Upper lobe of right lung (tissue), 1 donor: ENCODE measurements around the gene ZNF655. TPM values are rescaled to one million over a fixed set of nuclear protein-coding genes. Genes with fewer than 3 reads are reported as not detected.

Experiments
- ATAC-seq: fragments of 200-7000 bp; cut with Tn5 transposase; one replicate; pipeline ENCODE4 v1.9.1; 2020; ENCODE audit warnings: mild to moderate bottlenecking, moderate library complexity
- DNase-seq: peaks from one replicate; pipeline ENCODE4 v3.0.0-alpha.2; 2020
- H3K27ac ChIP-seq: fragments of 200-600 bp; one replicate; pipeline ENCODE4 v1.8.0; 2022
- H3K27me3 ChIP-seq: fragments of 200-600 bp; one replicate; pipeline ENCODE4 v1.8.0; 2022; ENCODE audit warnings: mild to moderate bottlenecking
- H3K36me3 ChIP-seq: fragments of 200-600 bp; one replicate; pipeline ENCODE4 v1.8.0; 2022
- H3K4me1 ChIP-seq: fragments of 200-600 bp; one replicate; pipeline ENCODE4 v1.8.0; 2022
- H3K4me3 ChIP-seq: fragments of 200-600 bp; one replicate; pipeline ENCODE4 v1.8.0; 2022; ENCODE audit warnings: mild to moderate bottlenecking
- H3K9me3 ChIP-seq: fragments of 200-600 bp; one replicate; pipeline ENCODE4 v1.8.0; 2022
- CTCF ChIP-seq: fragments of 200-600 bp; IDR thresholded peaks from one replicate; pipeline ENCODE4 v1.8.0; 2022; ENCODE audit warnings: antibody characterized with exemption
- intact Hi-C: fragments of 100-400 bp; cut with DNase I; formaldehyde crosslinking; loops from one replicate; pipeline ENCODE4 v1.11.0; 2022
- total RNA-seq: library from RNA; stranded (reverse); fragmentation: NEBNext Ultra II Directional; extraction: Animal tissue kit (Norgen Biotek cat#: 25700); gene quantifications from one replicate; pipeline ENCODE4 v1.2.1, GENCODE V29; 2021
- donor health status: DM: no; HTN: yes; CAD: no; lungs with severe emphysema.

ZNF655 gene
- total RNA-seq, 1 donor from 2014 or later, result 63.1 TPM

GRCh38 chr7:99551334-99551733 lies 7.1 kb upstream of the ZNF655 start:
- intact Hi-C loops, result no loop called here
- Histone ChIP-seq H3K4me3 (peak overlapping the region; percentile 93), H3K9me3 (no peaks in the 10 kb centered on the region), H3K4me1 (peaks cover 16% of the 10 kb centered on the region), H3K27me3 (no peaks in the 10 kb centered on the region), H3K36me3 (peaks cover 19% of the 10 kb centered on the region), H3K27ac (peak overlapping the region; percentile 91)
- TF ChIP-seq CTCF, result no peak
- DNase-seq (no peak), ATAC-seq (peak; percentile 13)

- H3K27ac ChIP-seq, result peak within 1 kb of the TSS; percentile 91
These were observed 6.5 kb upstream of the ZNF655 start, which contains the start of gene FAM200A for GRCh38 chr7:99551767-99552463. TSS of gene FAM200A (minus strand) at chr7:99552114. CDS start at chr7:99548407, 3,707 bp downstream.

GRCh38 chr7:99553039-99553438 lies 5.4 kb upstream of the ZNF655 start:
- peaks cover 22% of the 10 kb centered on the region for H3K36me3 ChIP-seq
- H3K27me3 ChIP-seq, result no peaks in the 10 kb centered on the region
- DNase-seq (no peak), ATAC-seq (no peak)
- intact Hi-C loops, result no loop called here
- no peak overlapping the region for H3K4me3 ChIP-seq
- no peak overlapping the region for H3K27ac ChIP-seq
- H3K4me1 ChIP-seq, result peaks cover 25% of the 10 kb centered on the region
- TF ChIP-seq CTCF, result no peak
- no peaks in the 10 kb centered on the region for H3K9me3 ChIP-seq

More at GRCh38 chr7:99551767-99552463, 6.5 kb upstream of the ZNF655 start, which contains the start of gene FAM200A:
- DNase-seq, result peak; percentile 95
- Histone ChIP-seq H3K27me3 (no peaks in the 10 kb centered on the region), H3K4me3 (peak within 1 kb of the TSS; percentile 93), H3K9me3 (no peaks in the 10 kb centered on the region), H3K4me1 (peaks cover 19% of the 10 kb centered on the region), H3K36me3 (peaks cover 25% of the 10 kb centered on the region)
- TF ChIP-seq CTCF, result no peak
- intact Hi-C loops, result no loop called here
- peak; percentile 99 for ATAC-seq

GRCh38 chr7:99554939-99555338 lies 3.5 kb upstream of the ZNF655 start:
- H3K27me3 ChIP-seq, result no peaks in the 10 kb centered on the region
- no peak for DNase-seq
- intact Hi-C loops, result no loop called here
- TF ChIP-seq CTCF, result no peak
- ATAC-seq, result no peak
- H3K4me3 ChIP-seq, result no peak overlapping the region
- H3K9me3 ChIP-seq, result no peaks in the 10 kb centered on the region
- peaks cover 31% of the 10 kb centered on the region for H3K4me1 ChIP-seq
- no peak overlapping the region for H3K27ac ChIP-seq
- H3K36me3 ChIP-seq, result peaks cover 20% of the 10 kb centered on the region

- no peaks in the 10 kb centered on the region for H3K27me3 ChIP-seq
- H3K36me3 ChIP-seq, result peaks cover 42% of the 10 kb centered on the region
- no peak for DNase-seq
- no peak for TF ChIP-seq CTCF
- peak overlapping the region; percentile 99 for H3K27ac ChIP-seq
- ATAC-seq, result no peak
- no peaks in the 10 kb centered on the region for H3K9me3 ChIP-seq
- H3K4me1 ChIP-seq, result peaks cover 36% of the 10 kb centered on the region
- intact Hi-C loops, result no loop called here
- H3K4me3 ChIP-seq, result peak overlapping the region; percentile 68
These were observed 1.2 kb upstream of the ZNF655 start for GRCh38 chr7:99557196-99557607.
